ENCODE data around the gene PLXDC2. TPM values are rescaled to one million over a fixed set of nuclear protein-coding genes. Genes with fewer than 3 reads are reported as not detected.

Gene PLXDC2
- total and polyA plus RNA-seq, 10 of the 15 experiments (the other 5 are each of a cell fraction or from before 2014, with no cell fraction given) = 0.05 to 1.8 (median 0.14) TPM; not detected in 2

DNA sequence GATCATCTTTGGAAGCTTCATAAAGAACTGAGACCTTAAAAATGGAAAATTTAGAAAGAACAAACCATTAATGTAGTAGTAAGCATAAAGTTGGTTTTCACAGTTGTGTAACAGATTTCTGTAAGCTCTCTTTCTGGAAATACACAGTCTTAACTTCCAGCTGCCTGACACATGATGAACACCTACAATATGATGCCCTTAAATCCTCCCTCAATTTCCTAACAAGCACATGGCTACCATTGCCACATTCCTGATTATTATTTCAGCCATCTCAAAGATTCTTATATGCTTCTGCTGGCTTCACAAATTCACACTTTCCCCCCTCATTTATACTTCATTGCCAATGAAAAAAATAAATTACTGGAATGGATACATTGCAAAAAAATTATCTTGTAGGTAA lies 49.4 kb downstream of the PLXDC2 start:
- Histone ChIP-seq H3K4me3 (no peak overlapping the region), H3K9ac (ENCODE audit: control insufficient read depth, insufficient read depth, low read length) (no peak overlapping the region), H3K9me3 (replicated peaks; ENCODE audit: control insufficient read depth, insufficient read depth, low read length) (no peaks in the 10 kb centered on the region), H3K4me2 (ENCODE audit: control insufficient read depth, insufficient read depth) (no peak overlapping the region), H3K4me1 (ENCODE audit: control insufficient read depth, insufficient read depth, low read length) (no peaks in the 10 kb centered on the region), H3K36me3 (ENCODE audit: control insufficient read depth in 2 of 2, insufficient read depth in 2 of 2, low read length in 1 of 2) (no peaks in the 10 kb centered on the region), H4K20me1 (ENCODE audit: control insufficient read depth, insufficient read depth) (no peaks in the 10 kb centered on the region), H2AFZ (ENCODE audit: control insufficient read depth, low read depth, low read length) (no peak overlapping the region), H3K27ac (ENCODE audit: control insufficient read depth, insufficient read depth) (no peak overlapping the region), H3K79me2 (ENCODE audit: control insufficient read depth, insufficient read depth, low read length) (no peaks in the 10 kb centered on the region), H3K27me3 (replicated peaks in 1 of 2; ENCODE audit: control insufficient read depth in 2 of 2, insufficient read depth in 2 of 2, low read length in 1 of 2) (no peaks in the 10 kb centered on the region)
- ChIA-PET SMC1A (ENCODE audit: uncharacterized antibody, unreplicated experiment) (interaction anchor here (0.7 to 1.5 kb wide), 3 partner anchors 12 to 27 kb away, joined by 3 read pairs; no protein-coding TSS in a partner anchor), RAD21 (ENCODE audit: unreplicated experiment) (no interaction called here), POLR2A (no interaction called here), CTCF (no interaction called here)
- no peak for FAIRE-seq
- ATAC-seq = no peak
- DNase-seq (ENCODE audit: low read depth, low spot score) = no peak
- intact Hi-C loops (cut with micrococcal nuclease; ENCODE audit: unreplicated experiment) = no loop called here
- in situ Hi-C loops (cut with MboI) = no loop called here
- no peak for TF ChIP-seq IKZF1 (conservative IDR thresholded peaks at IDR 0.05)
- BruUV-seq (replicated peaks) = no TSS peak

DNA sequence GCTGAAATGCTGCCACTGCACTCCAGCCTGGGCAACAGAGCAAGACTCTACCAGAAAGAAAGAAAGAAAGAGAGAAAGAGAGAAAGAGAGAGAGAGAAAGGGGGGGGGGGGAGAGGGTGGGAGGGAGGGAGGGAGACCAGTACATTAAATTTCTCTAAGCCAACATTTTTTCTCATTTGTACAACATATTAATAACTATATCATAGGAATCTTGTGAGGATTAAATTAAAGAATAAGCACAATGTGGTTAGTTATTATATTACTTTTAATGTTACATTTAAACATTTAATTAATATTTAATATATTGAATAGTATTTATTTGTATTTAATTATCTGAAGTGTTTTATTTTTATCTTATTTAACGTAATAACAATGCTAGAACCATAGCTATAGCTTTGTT lies 53.1 kb downstream of the PLXDC2 start:
- SMC1A ChIA-PET (ENCODE audit: uncharacterized antibody, unreplicated experiment) = interaction anchor here (1.1 kb wide), 1 partner anchor 28 kb away, joined by 3 read pairs; no protein-coding TSS in a partner anchor
- Histone ChIP-seq H2AFZ (ENCODE audit: control insufficient read depth, low read depth, low read length) (no peak overlapping the region), H3K27ac (ENCODE audit: control insufficient read depth, insufficient read depth) (no peak overlapping the region), H3K27me3 (replicated peaks in 1 of 2; ENCODE audit: control insufficient read depth in 2 of 2, insufficient read depth in 2 of 2, low read length in 1 of 2) (no peaks in the 10 kb centered on the region), H3K4me3 (no peak overlapping the region), H3K4me1 (ENCODE audit: control insufficient read depth, insufficient read depth, low read length) (no peaks in the 10 kb centered on the region), H3K9me3 (replicated peaks; ENCODE audit: control insufficient read depth, insufficient read depth, low read length) (no peaks in the 10 kb centered on the region), H3K4me2 (ENCODE audit: control insufficient read depth, insufficient read depth) (no peak overlapping the region), H3K9ac (ENCODE audit: control insufficient read depth, insufficient read depth, low read length) (no peak overlapping the region), H3K79me2 (ENCODE audit: control insufficient read depth, insufficient read depth, low read length) (no peaks in the 10 kb centered on the region), H4K20me1 (ENCODE audit: control insufficient read depth, insufficient read depth) (no peaks in the 10 kb centered on the region), H3K36me3 (ENCODE audit: control insufficient read depth in 2 of 2, insufficient read depth in 2 of 2, low read length in 1 of 2) (no peaks in the 10 kb centered on the region)
- POLR2A ChIA-PET = no interaction called here
- intact Hi-C loops (cut with micrococcal nuclease; ENCODE audit: unreplicated experiment) (no loop called here), in situ Hi-C loops (cut with MboI) (no loop called here)
- RAD21 ChIA-PET (ENCODE audit: unreplicated experiment) = no interaction called here
- ATAC-seq (no peak), DNase-seq (ENCODE audit: low read depth, low spot score) (no peak), FAIRE-seq (no peak)
- WGBS (ENCODE audit: insufficient coverage, insufficient replicate concordance, low lambda C conversion rate, missing lambda C conversion rate) = 0% methylated on average over 1 of the region's 1 CpG
- TF ChIP-seq NKRF (conservative IDR thresholded peaks at IDR 0.05) (no peak), RUNX3 (IDR thresholded peaks at IDR 0.05; ENCODE audit: low read length) (no peak), SP1 (IDR thresholded peaks at IDR 0.05; ENCODE audit: low read depth, low read length) (no peak), ZNF384 (IDR thresholded peaks at IDR 0.05; ENCODE audit: borderline replicate concordance, low read depth, low read length) (no peak), NFXL1 (IDR thresholded peaks at IDR 0.05; ENCODE audit: borderline replicate concordance) (no peak)
- CTCF ChIA-PET = no interaction called here
- BruUV-seq (replicated peaks) = no TSS peak
